ENCODE measurements around the gene COX19. TPM values are rescaled to one million over a fixed set of nuclear protein-coding genes. Genes with fewer than 3 reads are reported as not detected.

COX19 gene
- total RNA-seq, 1 experiment from 2014 or later = 14.0 TPM

GRCh38 chr7:919114-919442, 56.3 kb downstream of the COX19 start:
- no peak overlapping the region for H3K27ac ChIP-seq (ENCODE audit: low read depth, low read length)
- no peak overlapping the region for H3K9ac ChIP-seq (ENCODE audit: low read length)
- no peaks in the 10 kb centered on the region for H3K79me2 ChIP-seq (ENCODE audit: insufficient read depth, low read length)
- peaks cover 3 to 4% of the 10 kb centered on the region in 2 experiments; a peak in 2 of 4 replicates for H3K4me1 ChIP-seq (ENCODE audit: control insufficient read depth in 1 of 2, insufficient read depth in 2 of 2, low read length in 2 of 2)
- no peak for ATAC-seq
- ChIA-PET CTCF (interaction anchor here (0.6 kb wide), 1 partner anchor 12 kb away, joined by 3 read pairs; no protein-coding TSS in a partner anchor), RAD21 (ENCODE audit: low non-redundant PET in 1 of 2, low total read pairs in 2 of 2, uncharacterized antibody in 2 of 2, unreplicated experiment in 2 of 2) (no interaction called here), POLR2A (no interaction called here)
- no peak for DNase-seq (ENCODE audit: low read depth, low spot score)
- no peak overlapping the region for H3K4me2 ChIP-seq (ENCODE audit: low read length)
- H3K36me3 ChIP-seq (ENCODE audit: control insufficient read depth in 1 of 2, insufficient read depth in 2 of 2, low read length in 2 of 2) = no peaks in the 10 kb centered on the region
- no TSS peak for BruUV-seq (replicated peaks)
- H2AFZ ChIP-seq (ENCODE audit: low read depth, low read length, poor library complexity, severe bottlenecking) = no peak overlapping the region
- no peak for TF ChIP-seq ZFX (IDR thresholded peaks at IDR 0.05)
- TF ChIP-seq, protein P1, sequence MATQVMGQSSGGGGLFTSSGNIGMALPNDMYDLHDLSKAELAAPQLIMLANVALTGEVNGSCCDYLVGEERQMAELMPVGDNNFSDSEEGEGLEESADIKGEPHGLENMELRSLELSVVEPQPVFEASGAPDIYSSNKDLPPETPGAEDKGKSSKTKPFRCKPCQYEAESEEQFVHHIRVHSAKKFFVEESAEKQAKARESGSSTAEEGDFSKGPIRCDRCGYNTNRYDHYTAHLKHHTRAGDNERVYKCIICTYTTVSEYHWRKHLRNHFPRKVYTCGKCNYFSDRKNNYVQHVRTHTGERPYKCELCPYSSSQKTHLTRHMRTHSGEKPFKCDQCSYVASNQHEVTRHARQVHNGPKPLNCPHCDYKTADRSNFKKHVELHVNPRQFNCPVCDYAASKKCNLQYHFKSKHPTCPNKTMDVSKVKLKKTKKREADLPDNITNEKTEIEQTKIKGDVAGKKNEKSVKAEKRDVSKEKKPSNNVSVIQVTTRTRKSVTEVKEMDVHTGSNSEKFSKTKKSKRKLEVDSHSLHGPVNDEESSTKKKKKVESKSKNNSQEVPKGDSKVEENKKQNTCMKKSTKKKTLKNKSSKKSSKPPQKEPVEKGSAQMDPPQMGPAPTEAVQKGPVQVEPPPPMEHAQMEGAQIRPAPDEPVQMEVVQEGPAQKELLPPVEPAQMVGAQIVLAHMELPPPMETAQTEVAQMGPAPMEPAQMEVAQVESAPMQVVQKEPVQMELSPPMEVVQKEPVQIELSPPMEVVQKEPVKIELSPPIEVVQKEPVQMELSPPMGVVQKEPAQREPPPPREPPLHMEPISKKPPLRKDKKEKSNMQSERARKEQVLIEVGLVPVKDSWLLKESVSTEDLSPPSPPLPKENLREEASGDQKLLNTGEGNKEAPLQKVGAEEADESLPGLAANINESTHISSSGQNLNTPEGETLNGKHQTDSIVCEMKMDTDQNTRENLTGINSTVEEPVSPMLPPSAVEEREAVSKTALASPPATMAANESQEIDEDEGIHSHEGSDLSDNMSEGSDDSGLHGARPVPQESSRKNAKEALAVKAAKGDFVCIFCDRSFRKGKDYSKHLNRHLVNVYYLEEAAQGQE (IDR thresholded peaks at IDR 0.05; ENCODE audit: low read depth) = no peak
- TF ChIP-seq EZH2phosphoT487 (IDR thresholded peaks at IDR 0.05; ENCODE audit: borderline replicate concordance) = no peak
- TF ChIP-seq MAX (IDR thresholded peaks at IDR 0.05) = no peak
- no peak for TF ChIP-seq RAD21 (IDR thresholded peaks at IDR 0.05; ENCODE audit: low read depth)
- no peak for TF ChIP-seq SRF (IDR thresholded peaks at IDR 0.05; ENCODE audit: low read depth)
- TF ChIP-seq EGR1 (IDR thresholded peaks at IDR 0.05; ENCODE audit: low read depth) = no peak
- TF ChIP-seq CBX3 (IDR thresholded peaks at IDR 0.05; ENCODE audit: low read depth) = no peak
- TF ChIP-seq, protein P2, sequence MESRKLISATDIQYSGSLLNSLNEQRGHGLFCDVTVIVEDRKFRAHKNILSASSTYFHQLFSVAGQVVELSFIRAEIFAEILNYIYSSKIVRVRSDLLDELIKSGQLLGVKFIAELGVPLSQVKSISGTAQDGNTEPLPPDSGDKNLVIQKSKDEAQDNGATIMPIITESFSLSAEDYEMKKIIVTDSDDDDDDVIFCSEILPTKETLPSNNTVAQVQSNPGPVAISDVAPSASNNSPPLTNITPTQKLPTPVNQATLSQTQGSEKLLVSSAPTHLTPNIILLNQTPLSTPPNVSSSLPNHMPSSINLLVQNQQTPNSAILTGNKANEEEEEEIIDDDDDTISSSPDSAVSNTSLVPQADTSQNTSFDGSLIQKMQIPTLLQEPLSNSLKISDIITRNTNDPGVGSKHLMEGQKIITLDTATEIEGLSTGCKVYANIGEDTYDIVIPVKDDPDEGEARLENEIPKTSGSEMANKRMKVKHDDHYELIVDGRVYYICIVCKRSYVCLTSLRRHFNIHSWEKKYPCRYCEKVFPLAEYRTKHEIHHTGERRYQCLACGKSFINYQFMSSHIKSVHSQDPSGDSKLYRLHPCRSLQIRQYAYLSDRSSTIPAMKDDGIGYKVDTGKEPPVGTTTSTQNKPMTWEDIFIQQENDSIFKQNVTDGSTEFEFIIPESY (IDR thresholded peaks at IDR 0.05; ENCODE audit: extremely low read depth, insufficient replicate concordance, low read length) = no peak
- no peak for TF ChIP-seq TCF7L2 (IDR thresholded peaks at IDR 0.05; ENCODE audit: borderline replicate concordance, extremely low read depth, insufficient read depth, insufficient read length)
- no peak for TF ChIP-seq POLR2A (IDR thresholded peaks at IDR 0.05; ENCODE audit: borderline replicate concordance, extremely low read depth, insufficient read depth, insufficient read length)
- no peak for TF ChIP-seq POLR2AphosphoS5 (IDR thresholded peaks at IDR 0.05; ENCODE audit: low read depth, low read length)
- no peak for TF ChIP-seq SIN3A (IDR thresholded peaks at IDR 0.05; ENCODE audit: low read depth)
- TF ChIP-seq ZNF274 (IDR thresholded peaks at IDR 0.05; ENCODE audit: low read depth, low read length) = no peak
- no peak for TF ChIP-seq ELF1 (IDR thresholded peaks at IDR 0.05; ENCODE audit: borderline replicate concordance, low read depth)
- TF ChIP-seq JUND (IDR thresholded peaks at IDR 0.05) = no peak
- TF ChIP-seq, protein P3, sequence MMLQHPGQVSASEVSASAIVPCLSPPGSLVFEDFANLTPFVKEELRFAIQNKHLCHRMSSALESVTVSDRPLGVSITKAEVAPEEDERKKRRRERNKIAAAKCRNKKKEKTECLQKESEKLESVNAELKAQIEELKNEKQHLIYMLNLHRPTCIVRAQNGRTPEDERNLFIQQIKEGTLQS (IDR thresholded peaks at IDR 0.05) = no peak
- TF ChIP-seq YY1 (IDR thresholded peaks at IDR 0.05; ENCODE audit: extremely low read depth, insufficient replicate concordance, low read depth, low read length) = no peak
- TF ChIP-seq FOSL1 (IDR thresholded peaks at IDR 0.05; ENCODE audit: low read depth) = no peak
- no peaks in the 10 kb centered on the region for H3K9me2 ChIP-seq (ENCODE audit: insufficient read depth)
- intact Hi-C loops (cut with micrococcal nuclease) = no loop called here
- no peaks in the 10 kb centered on the region for H3K9me3 ChIP-seq (ENCODE audit: control insufficient read depth in 1 of 2, insufficient read depth in 1 of 2, low read depth in 1 of 2, low read length in 2 of 2)
- no peaks in the 10 kb centered on the region for H3K27me3 ChIP-seq (ENCODE audit: insufficient read depth, low read length)
- H3K4me3 ChIP-seq (replicated peaks in 1 of 2; ENCODE audit: low read depth in 1 of 2, low read length in 2 of 2) = no peak overlapping the region
- no peaks in the 10 kb centered on the region for H4K20me1 ChIP-seq (ENCODE audit: insufficient read depth)

Data from HCT116 (cell line).